CD8-positive, alpha-beta memory T cell (primary cell): ENCODE data around the gene COMP. TPM values are rescaled to one million over a fixed set of nuclear protein-coding genes. Genes with fewer than 3 reads are reported as not detected.

ENCODE experiments used
- CTCF ChIA-PET: fragments of 350-600 bp; sonication (Branson Sonifier 250); formaldehyde crosslinking; loops from one replicate; lab custom pipeline; 2021; ENCODE audit warnings: antibody characterized with exemption; lab: Charles Lee
- POLR2A ChIA-PET: fragments of 350-600 bp; sonication (Branson Sonifier 250); formaldehyde crosslinking; loops from one replicate; lab custom pipeline; 2021; ENCODE audit warnings: antibody characterized with exemption; lab: Charles Lee
- DNase-seq, 5 donors: peaks; one replicate each; pipeline versions ENCODE4 v3.0.0 to v3.0.0-alpha.2; 2020 to 2022; ENCODE audit warnings: mixed read lengths in 1 of 5
- H3K27ac ChIP-seq: one replicate; pipeline ENCODE4 v1.7.0; 2013; ENCODE audit warnings: low read depth, mild to moderate bottlenecking, low read length, moderate library complexity
- H3K27me3 ChIP-seq: 2 replicates; pipeline ENCODE4 v1.7.0; 2013; ENCODE audit warnings: low read length, mild to moderate bottlenecking; ENCODE audit not compliant: insufficient read depth, poor library complexity, severe bottlenecking
- H3K36me3 ChIP-seq: 2 replicates; pipeline ENCODE4 v1.7.0; 2013; ENCODE audit warnings: mild to moderate bottlenecking, low read length, moderate library complexity; ENCODE audit not compliant: insufficient read depth
- H3K4me1 ChIP-seq: 2 replicates; pipeline ENCODE4 v1.7.0; 2013; ENCODE audit warnings: mild to moderate bottlenecking, low read length, moderate library complexity; ENCODE audit not compliant: insufficient read depth
- H3K4me3 ChIP-seq: 2 replicates; pipeline ENCODE4 v1.7.0; 2013; ENCODE audit warnings: mild to moderate bottlenecking, low read length
- H3K9me3 ChIP-seq: 2 replicates; pipeline ENCODE4 v1.7.0; 2013; ENCODE audit warnings: mild to moderate bottlenecking, low read length
- H3K27ac Mint-ChIP-seq, 8 donors: one replicate each; pipeline ENCODE4 v1.8.0; 2020 to 2021; ENCODE audit warnings: mixed read lengths in 8 of 8, mild to moderate bottlenecking in 6 of 8, inconsistent platforms in 3 of 8, moderate library complexity in 3 of 8
- H3K27me3 Mint-ChIP-seq, 2 donors: one replicate each; pipeline ENCODE4 v1.8.0; 2020 to 2021; ENCODE audit warnings: mixed read lengths in 2 of 2, mild to moderate bottlenecking in 1 of 2, moderate library complexity in 1 of 2
- H3K36me3 Mint-ChIP-seq, 3 donors: one replicate each; pipeline ENCODE4 v1.8.0; 2020 to 2021; ENCODE audit warnings: mixed read lengths in 3 of 3, inconsistent platforms in 1 of 3, mild to moderate bottlenecking in 1 of 3
- H3K4me1 Mint-ChIP-seq, 3 donors: one replicate each; pipeline ENCODE4 v1.8.0; 2020 to 2021; ENCODE audit warnings: mixed read lengths in 3 of 3, inconsistent platforms in 1 of 3, mild to moderate bottlenecking in 1 of 3
- H3K4me3 Mint-ChIP-seq, 7 donors: one replicate each; pipeline ENCODE4 v1.8.0; 2020 to 2021; ENCODE audit warnings: mixed read lengths in 7 of 7, mild to moderate bottlenecking in 6 of 7, moderate library complexity in 4 of 7, inconsistent platforms in 2 of 7
- H3K9me3 Mint-ChIP-seq, 5 donors: one replicate each; pipeline ENCODE4 v1.8.0; 2020 to 2022; ENCODE audit warnings: mixed read lengths in 5 of 5, mild to moderate bottlenecking in 3 of 5, moderate library complexity in 2 of 5, inconsistent platforms in 1 of 5
- polyA plus RNA-seq: library from polyadenylated mRNA; unstranded; fragments of 300-500 nt; fragmentation: Illumina TruSeq; gene quantifications from one replicate; pipeline ENCODE4 v1.2.3, GENCODE V29; 2021
- total RNA-seq, 2 experiments: library from RNA; stranded (reverse); gene quantifications; one replicate each; pipeline ENCODE4 v1.2.3, GENCODE V29; 2021

COMP gene
- total and polyA plus RNA-seq, 3 experiments from 2014 or later = not detected

DNA sequence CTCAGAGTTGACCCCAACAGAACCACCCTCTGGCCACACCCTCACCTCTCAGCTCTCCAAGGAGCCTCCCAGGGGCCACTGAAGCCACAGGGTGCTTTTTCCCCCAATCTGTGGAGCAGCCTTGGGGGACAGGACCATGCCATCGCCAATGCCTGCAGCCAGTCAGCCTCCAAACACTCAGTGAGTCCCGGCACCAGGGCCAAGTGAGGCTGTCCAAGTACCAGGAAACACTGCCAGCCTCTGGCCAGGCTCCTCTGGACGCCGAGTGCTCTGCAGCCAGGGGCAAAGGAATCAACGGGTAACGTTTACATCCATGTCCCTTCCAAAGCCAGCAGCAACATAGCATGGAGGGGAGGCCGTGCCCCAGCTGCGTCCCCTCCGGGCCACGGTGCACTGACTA is 9.5 kb upstream of the COMP start:
- Mint-ChIP-seq H3K27me3 (peaks cover 21 to 28% of the 10 kb centered on the region in 2 donors), H3K36me3 (no peaks in the 10 kb centered on the region), H3K4me3 (no peak overlapping the region), H3K4me1 (no peaks in the 10 kb centered on the region), H3K9me3 (no peaks in the 10 kb centered on the region), H3K27ac (no peak overlapping the region)
- no peak for DNase-seq
- CTCF ChIA-PET = no interaction called here
- POLR2A ChIA-PET = no interaction called here
- no peak overlapping the region for H3K27ac ChIP-seq
- no peak overlapping the region for H3K4me3 ChIP-seq
- no peaks in the 10 kb centered on the region for H3K4me1 ChIP-seq
- H3K9me3 ChIP-seq = no peaks in the 10 kb centered on the region
- H3K27me3 ChIP-seq = peaks cover 6% of the 10 kb centered on the region
- no peaks in the 10 kb centered on the region for H3K36me3 ChIP-seq

- H3K9me3 Mint-ChIP-seq = no peaks in the 10 kb centered on the region
- CTCF ChIA-PET = no interaction called here
- no peak overlapping the region for H3K27ac Mint-ChIP-seq
- no peak for DNase-seq
- no peaks in the 10 kb centered on the region for H3K9me3 ChIP-seq
- H3K4me1 ChIP-seq = no peaks in the 10 kb centered on the region
- H3K27me3 ChIP-seq = peaks cover 6% of the 10 kb centered on the region
- H3K36me3 ChIP-seq = no peaks in the 10 kb centered on the region
- H3K27ac ChIP-seq = no peak overlapping the region
- no peak overlapping the region for H3K4me3 Mint-ChIP-seq
- H3K4me3 ChIP-seq = no peak overlapping the region
- H3K36me3 Mint-ChIP-seq = no peaks in the 10 kb centered on the region
- POLR2A ChIA-PET = no interaction called here
- H3K4me1 Mint-ChIP-seq = no peaks in the 10 kb centered on the region
- peaks cover 23 to 31% of the 10 kb centered on the region in 2 donors for H3K27me3 Mint-ChIP-seq
Observed at GRCh38 chr19:18800079-18800478, 9.0 kb upstream of the COMP start.

DNA sequence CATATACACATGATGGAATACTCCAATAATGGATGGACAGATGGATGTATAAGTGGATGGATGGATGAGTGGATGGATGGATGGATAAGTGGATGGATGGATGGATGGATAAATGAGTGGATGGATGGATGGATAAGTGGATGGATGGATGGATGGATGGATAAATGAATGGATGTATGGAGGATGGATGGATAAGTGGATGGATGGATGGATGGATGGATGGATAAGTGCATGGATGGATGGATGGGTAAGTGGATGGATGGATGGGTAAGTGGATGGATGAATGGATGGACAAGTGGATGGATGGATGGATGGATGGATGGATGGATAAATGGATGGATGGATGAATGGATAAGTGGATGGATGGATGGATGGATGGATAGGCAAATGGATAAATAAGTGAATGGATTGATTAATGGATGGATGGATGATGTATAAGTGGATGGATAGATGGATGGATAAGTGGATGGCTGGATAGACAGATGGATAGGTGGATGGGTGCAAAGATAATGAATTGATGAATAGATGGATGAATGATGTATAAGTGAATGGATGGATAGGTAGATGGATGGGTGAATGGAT is 8.4 kb upstream of the COMP start:
- Histone ChIP-seq H3K36me3 (no peaks in the 10 kb centered on the region), H3K4me1 (no peaks in the 10 kb centered on the region), H3K4me3 (no peak overlapping the region), H3K9me3 (no peaks in the 10 kb centered on the region), H3K27me3 (peaks cover 6% of the 10 kb centered on the region), H3K27ac (no peak overlapping the region)
- Mint-ChIP-seq H3K9me3 (no peaks in the 10 kb centered on the region), H3K4me3 (no peak overlapping the region), H3K36me3 (no peaks in the 10 kb centered on the region), H3K4me1 (no peaks in the 10 kb centered on the region), H3K27me3 (peaks cover 28 to 35% of the 10 kb centered on the region in 2 donors), H3K27ac (no peak overlapping the region)
- no peak for DNase-seq
- CTCF ChIA-PET = no interaction called here
- POLR2A ChIA-PET = no interaction called here

DNA sequence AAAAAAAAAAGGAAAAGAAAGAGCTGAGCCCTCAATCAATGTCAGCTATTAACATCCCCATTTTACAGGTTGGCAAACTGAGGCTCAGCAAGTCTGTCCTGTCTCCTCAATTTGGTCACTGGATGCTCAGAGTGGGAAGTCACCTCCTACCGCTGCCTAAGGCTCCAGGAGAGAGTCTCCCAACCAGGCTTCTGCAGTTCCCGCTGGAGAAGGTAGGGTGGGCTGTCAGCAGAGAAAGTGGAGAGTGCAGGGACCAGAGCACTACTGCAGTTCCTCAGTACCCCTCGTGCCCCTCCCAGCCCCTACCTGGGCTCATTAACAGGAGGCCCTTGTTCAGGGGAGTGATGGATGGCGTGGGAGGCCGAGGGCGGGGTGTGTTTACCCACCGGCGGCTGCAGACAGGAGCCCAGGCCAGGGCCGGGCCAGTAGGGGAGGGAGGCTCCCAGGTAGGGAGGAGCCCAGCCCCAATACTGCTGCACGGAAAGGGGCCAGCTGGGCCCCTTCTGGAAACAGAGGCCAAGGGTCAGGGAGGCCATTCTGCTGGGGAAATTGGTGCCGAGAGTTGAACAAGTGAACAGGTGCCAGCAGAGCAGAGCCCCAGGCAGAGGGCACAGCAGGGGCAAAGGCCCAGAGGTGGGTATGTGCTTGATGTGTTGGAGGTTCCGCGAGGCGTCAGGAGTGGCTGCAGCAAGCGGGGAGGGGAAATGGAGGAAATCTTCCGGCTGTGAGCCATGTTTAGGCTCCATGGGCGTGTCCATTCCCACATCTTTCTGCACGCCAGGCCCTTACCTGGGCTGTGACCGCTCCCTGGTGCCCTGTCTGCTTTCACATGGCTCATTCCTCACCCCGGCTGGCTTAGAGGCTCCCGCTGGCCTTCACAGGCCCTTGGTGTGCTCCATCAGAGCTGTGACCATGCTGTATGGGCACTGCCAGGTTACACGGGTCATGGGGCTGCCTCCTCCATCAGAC is 7.6 kb upstream of the COMP start:
- no peak for DNase-seq
- H3K4me3 ChIP-seq = no peak overlapping the region
- POLR2A ChIA-PET = interaction anchor here (0.6 kb wide), 1 partner anchor 67 kb away, joined by 4 read pairs; no protein-coding TSS in a partner anchor
- H3K9me3 ChIP-seq = no peaks in the 10 kb centered on the region
- Mint-ChIP-seq H3K27ac (no peak overlapping the region), H3K27me3 (peaks cover 32 to 36% of the 10 kb centered on the region in 2 donors), H3K4me3 (no peak overlapping the region), H3K9me3 (no peaks in the 10 kb centered on the region), H3K4me1 (no peaks in the 10 kb centered on the region), H3K36me3 (no peaks in the 10 kb centered on the region)
- peaks cover 11% of the 10 kb centered on the region for H3K27me3 ChIP-seq
- no peak overlapping the region for H3K27ac ChIP-seq
- CTCF ChIA-PET = no interaction called here
- H3K36me3 ChIP-seq = no peaks in the 10 kb centered on the region
- no peaks in the 10 kb centered on the region for H3K4me1 ChIP-seq

- Mint-ChIP-seq H3K9me3 (peaks cover 0 to 3% (median 0%) of the 10 kb centered on the region in 5 donors), H3K4me1 (no peaks in the 10 kb centered on the region), H3K27me3 (peaks cover 37 to 51% of the 10 kb centered on the region in 2 donors), H3K36me3 (no peaks in the 10 kb centered on the region), H3K27ac (no peak overlapping the region), H3K4me3 (no peak overlapping the region)
- ChIA-PET POLR2A (no interaction called here), CTCF (interaction anchor here (0.9 kb wide), 1 partner anchor 52 kb away, joined by 3 read pairs; no protein-coding TSS in a partner anchor)
- H3K27ac ChIP-seq = no peak overlapping the region
- H3K36me3 ChIP-seq = no peaks in the 10 kb centered on the region
- no peaks in the 10 kb centered on the region for H3K4me1 ChIP-seq
- no peak for DNase-seq
- H3K9me3 ChIP-seq = no peaks in the 10 kb centered on the region
- no peak overlapping the region for H3K4me3 ChIP-seq
- peaks cover 12% of the 10 kb centered on the region for H3K27me3 ChIP-seq
Observed at GRCh38 chr19:18796239-18796638, 5.1 kb upstream of the COMP start.

DNA sequence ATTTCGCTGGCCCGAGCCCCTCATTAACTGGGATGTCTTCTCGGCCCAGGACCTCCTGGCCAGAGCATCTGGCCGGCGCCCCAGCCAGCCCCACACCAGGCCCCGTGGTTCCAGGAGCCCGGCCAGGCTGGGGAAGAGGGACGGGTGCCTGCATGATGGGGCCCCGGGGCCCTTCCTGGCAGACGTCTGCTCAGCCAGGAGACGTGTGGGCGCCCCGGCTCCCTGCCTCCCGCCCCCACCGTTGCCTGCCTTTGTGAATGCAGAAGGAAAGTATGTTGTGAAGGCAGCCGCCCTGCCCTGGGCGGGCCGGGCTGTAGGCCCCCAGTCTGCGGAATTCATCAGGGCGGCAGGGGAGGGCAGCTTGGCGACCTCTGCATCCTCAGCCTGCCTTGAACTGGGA is 4.4 kb upstream of the COMP start:
- ChIA-PET CTCF (interaction anchor here (0.9 kb wide), 1 partner anchor 52 kb away, joined by 3 read pairs; no protein-coding TSS in a partner anchor), POLR2A (no interaction called here)
- no peaks in the 10 kb centered on the region for H3K9me3 ChIP-seq
- H3K9me3 Mint-ChIP-seq = peaks cover 0 to 3% (median 0%) of the 10 kb centered on the region in 5 donors
- peaks cover 0 to 5% (median under 1%) of the 10 kb centered on the region in 3 donors for H3K4me1 Mint-ChIP-seq
- DNase-seq = no peak
- no peak overlapping the region for H3K4me3 Mint-ChIP-seq
- peaks cover 34 to 53% of the 10 kb centered on the region in 2 donors for H3K27me3 Mint-ChIP-seq
- H3K27ac ChIP-seq = no peak overlapping the region
- no peak overlapping the region for H3K27ac Mint-ChIP-seq
- H3K36me3 Mint-ChIP-seq = no peaks in the 10 kb centered on the region
- no peak overlapping the region for H3K4me3 ChIP-seq
- H3K4me1 ChIP-seq = peaks cover under 1% of the 10 kb centered on the region
- H3K27me3 ChIP-seq = peaks cover 15% of the 10 kb centered on the region
- H3K36me3 ChIP-seq = no peaks in the 10 kb centered on the region

DNA sequence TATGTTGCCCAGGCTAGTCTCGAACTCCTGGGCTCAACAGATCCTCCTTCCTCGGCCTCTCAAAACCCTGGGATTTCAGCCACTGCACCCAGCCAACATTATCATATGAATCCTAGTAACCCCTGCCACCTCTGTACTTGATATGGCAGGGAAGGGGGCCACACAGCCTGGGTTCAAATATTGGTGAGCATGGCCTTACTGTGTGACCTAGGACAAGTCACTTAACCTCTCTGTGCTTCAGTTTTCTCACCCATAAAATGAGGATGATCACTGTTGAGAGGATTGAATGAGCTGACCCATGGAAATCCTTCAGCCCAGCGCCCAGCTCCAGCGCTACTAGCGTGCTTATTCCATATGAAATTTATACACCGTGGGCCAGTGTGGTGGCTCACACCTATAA is 3.6 kb upstream of the COMP start:
- DNase-seq = no peak
- H3K27ac ChIP-seq = no peak overlapping the region
- H3K4me1 ChIP-seq = peaks cover 6% of the 10 kb centered on the region
- H3K9me3 Mint-ChIP-seq = peaks cover 0 to 4% (median 0%) of the 10 kb centered on the region in 5 donors
- no peaks in the 10 kb centered on the region for H3K9me3 ChIP-seq
- H3K27ac Mint-ChIP-seq = no peak overlapping the region
- peaks cover 21% of the 10 kb centered on the region for H3K27me3 ChIP-seq
- H3K36me3 ChIP-seq = no peaks in the 10 kb centered on the region
- CTCF ChIA-PET = no interaction called here
- no peak overlapping the region for H3K4me3 ChIP-seq
- H3K4me1 Mint-ChIP-seq = peaks cover 5 to 13% (median 6%) of the 10 kb centered on the region in 3 donors
- POLR2A ChIA-PET = no interaction called here
- no peak overlapping the region for H3K4me3 Mint-ChIP-seq
- H3K27me3 Mint-ChIP-seq = peaks cover 38 to 61% of the 10 kb centered on the region in 2 donors
- peaks cover 0 to 1% (median 0%) of the 10 kb centered on the region in 3 donors for H3K36me3 Mint-ChIP-seq

GRCh38 chr19:18794029-18794313 is 2.9 kb upstream of the COMP start:
- no peak overlapping the region for H3K27ac Mint-ChIP-seq
- CTCF ChIA-PET = no interaction called here
- H3K36me3 ChIP-seq = no peaks in the 10 kb centered on the region
- no peak overlapping the region for H3K4me3 Mint-ChIP-seq
- H3K9me3 Mint-ChIP-seq = peaks cover 0 to 4% (median 0%) of the 10 kb centered on the region in 5 donors
- H3K4me3 ChIP-seq = no peak overlapping the region
- H3K4me1 ChIP-seq = peaks cover 13% of the 10 kb centered on the region
- POLR2A ChIA-PET = no interaction called here
- H3K36me3 Mint-ChIP-seq = peaks cover 0 to 1% (median 0%) of the 10 kb centered on the region in 3 donors
- H3K27me3 Mint-ChIP-seq = peaks cover 44 to 68% of the 10 kb centered on the region in 2 donors
- DNase-seq = no peak
- H3K4me1 Mint-ChIP-seq = peaks cover 8 to 21% (median 12%) of the 10 kb centered on the region in 3 donors
- no peak overlapping the region for H3K27ac ChIP-seq
- no peaks in the 10 kb centered on the region for H3K9me3 ChIP-seq
- peaks cover 27% of the 10 kb centered on the region for H3K27me3 ChIP-seq
